Activated T-helper 1 cell treated with Interleukin-2 at 50 U/mL for 16 hours (primary cell): Measurements from ENCODE around the gene TXNIP.
"Not testable (repeated sequence)": the region's sequence is repeated elsewhere in the genome, so short reads cannot be mapped to it uniquely, and the experiment has no call there.

Experiments
- DNase-seq: peaks from one replicate; pipeline ENCODE4 v3.0.0-alpha.2; 2020; ENCODE audit warnings: low read depth

The TXNIP gene, protein sequence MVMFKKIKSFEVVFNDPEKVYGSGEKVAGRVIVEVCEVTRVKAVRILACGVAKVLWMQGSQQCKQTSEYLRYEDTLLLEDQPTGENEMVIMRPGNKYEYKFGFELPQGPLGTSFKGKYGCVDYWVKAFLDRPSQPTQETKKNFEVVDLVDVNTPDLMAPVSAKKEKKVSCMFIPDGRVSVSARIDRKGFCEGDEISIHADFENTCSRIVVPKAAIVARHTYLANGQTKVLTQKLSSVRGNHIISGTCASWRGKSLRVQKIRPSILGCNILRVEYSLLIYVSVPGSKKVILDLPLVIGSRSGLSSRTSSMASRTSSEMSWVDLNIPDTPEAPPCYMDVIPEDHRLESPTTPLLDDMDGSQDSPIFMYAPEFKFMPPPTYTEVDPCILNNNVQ

GRCh38 chr1:145996433-145997015 is at the start of gene TXNIP:
TSS of gene TXNIP (minus strand) at chr1:145996579. CDS start at chr1:145996266, 313 bp downstream.
- peak; percentile 89 for DNase-seq

- DNase-seq, result no peak
Measured at GRCh38 chr1:146039844-146040194, 43.4 kb upstream of the TXNIP start.

DNA sequence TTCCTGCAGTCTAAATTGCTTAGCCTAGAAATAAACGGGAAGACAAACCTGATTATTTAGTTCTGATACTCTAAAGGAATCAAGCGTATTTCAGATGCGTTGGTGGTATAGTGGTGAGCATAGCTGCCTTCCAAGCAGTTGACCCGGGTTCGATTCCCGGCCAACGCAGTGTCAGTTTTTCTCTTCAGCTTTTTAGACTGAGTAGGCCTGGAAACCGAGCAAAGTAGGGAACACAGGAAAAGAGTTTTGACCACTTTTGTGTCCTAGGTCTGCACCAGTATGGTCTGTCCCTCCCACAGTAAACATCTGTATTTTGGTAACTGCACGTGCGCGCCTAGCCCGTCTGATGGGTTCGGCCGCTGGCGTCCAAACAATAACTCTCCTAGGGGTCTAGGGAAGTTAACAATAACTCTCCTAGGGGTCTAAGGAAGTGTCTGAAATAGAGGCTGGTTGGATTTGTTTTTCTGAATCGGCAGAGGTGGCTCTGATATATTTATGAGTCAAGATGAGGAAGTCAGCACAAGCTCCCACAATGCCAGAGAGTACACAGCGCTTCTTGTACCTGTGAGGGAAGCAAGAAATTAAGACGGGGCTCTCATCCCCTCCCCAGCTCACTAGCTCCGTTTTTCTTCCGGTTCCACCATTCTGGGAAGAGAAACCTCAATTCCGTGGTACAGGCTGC is 40.7 kb upstream of the TXNIP start:
- peak; percentile 33 for DNase-seq

DNA sequence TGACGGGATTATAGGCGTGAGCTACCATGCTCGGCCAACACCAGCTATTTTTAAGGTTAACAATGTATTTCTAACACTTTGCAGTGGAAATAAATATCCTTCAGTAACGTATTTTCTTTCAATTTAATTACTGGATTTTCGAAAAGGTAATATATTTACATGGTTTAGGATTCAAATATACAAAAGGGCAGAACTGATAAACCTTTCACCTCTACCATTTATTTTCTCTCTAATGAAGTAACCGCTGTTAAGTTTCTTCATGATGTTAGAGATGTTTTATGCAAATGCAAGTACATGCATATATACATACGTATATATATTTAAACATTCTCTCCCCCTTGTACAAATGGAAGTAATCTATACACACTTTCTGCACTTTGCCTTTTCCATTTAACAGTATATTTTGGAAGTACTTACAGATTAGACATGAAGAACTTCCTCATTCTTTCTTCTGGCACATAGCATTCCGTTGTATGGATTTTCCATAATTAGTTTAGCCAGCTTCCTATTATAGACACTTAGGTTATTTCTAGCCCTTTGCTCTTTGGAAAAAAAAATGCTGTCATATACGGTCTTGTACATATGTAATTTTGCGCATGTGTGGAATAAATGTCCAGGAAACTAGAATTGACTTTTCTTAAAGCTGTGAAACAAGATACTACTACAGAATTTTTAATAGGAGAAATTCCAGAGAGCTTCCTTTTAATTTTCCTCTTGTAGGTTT is 40.0 kb upstream of the TXNIP start:
- no peak for DNase-seq

DNA sequence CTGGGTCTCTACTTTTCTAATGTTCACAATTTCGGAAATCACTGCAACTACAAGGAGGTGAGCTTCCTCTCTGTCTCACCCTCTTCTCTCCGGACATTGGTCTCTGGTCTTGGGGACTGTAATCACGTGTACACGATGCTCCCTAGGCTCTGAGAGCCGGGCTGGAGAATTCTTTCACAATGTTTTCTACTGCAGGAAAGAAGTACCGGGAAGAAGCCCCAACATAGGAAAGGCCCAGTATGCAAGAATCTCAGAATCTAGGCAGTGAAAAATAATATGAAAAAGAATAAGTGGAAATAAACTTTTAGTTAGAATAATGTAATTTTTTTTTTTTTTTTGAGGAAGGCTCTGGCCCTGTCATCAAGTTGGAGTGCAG is 38.7 kb upstream of the TXNIP start:
- no peak for DNase-seq

DNA sequence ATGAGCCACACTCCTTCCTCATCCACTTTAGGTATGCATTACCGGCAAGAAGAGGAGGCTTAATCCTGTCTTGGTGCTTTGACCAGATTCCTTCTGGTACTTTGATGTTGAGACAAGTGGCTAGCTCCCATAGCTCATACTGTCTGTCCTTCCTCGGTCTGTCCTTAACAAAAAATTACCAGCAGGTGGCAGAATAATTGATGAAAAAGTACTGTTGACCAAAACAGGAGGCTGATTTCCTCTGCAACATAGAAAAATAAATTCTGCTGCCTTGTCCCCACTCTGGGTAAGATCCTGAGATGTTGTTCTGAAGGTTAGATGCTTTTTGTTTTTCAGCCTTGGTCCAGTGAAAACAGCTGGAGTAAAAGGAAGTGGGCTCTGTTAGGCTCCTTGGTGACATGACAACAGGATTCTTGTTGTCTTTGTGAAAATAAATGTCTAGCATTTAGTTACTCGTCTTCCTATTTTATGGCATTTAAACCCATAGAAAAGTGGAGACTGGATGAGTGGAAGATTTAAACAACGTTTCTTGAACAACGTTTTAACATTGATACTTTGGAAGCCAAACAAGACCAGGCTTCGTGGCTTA is 36.3 kb upstream of the TXNIP start:
- DNase-seq, result no peak

DNA sequence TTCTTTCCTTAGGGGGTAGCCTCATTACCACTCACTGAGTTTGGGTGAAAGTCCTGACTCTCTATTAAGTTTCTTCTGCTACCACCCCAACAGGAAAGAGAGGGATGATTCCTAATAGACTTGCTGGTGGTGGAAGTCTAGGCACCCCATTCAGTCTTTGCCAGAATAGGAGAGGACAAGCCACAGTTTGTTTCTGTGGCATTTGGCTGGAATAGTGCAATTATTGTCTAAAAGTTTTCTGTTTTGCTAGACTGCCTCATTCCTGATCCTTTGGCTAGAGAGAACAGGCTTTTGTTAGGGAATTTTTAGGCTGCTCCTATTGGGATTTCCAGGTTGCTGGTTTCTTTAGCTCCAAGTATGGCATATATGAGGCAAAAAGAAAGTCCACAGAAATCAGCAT is 35.1 kb upstream of the TXNIP start:
- DNase-seq, result no peak

DNA sequence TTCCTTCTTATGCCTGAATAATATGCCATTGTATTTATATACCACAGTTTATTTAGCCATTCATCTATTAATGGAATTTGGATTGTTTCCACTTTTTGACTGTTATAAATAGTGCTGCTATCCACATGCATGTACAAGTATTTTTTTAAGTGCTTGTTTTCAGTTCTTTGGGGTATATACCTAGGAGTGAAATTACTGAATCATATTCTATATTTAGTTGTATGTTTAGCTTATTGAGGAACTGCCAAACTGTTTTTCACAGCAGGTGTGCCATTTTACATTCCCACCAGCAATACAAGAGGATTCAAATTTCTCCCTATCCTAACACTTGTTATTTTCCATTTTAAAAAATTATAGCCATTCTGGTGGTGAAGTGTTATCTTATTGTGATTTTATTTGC is 32.7 kb upstream of the TXNIP start:
- DNase-seq, result no peak

GRCh38 chr1:146026650-146027049 is 30.3 kb upstream of the TXNIP start:
- not testable (repeated sequence) for DNase-seq

GRCh38 chr1:146025787-146026495 is 29.6 kb upstream of the TXNIP start:
- DNase-seq, result not testable (repeated sequence)

- no peak for DNase-seq
Measured at GRCh38 chr1:146022403-146023127, 26.2 kb upstream of the TXNIP start.

DNA sequence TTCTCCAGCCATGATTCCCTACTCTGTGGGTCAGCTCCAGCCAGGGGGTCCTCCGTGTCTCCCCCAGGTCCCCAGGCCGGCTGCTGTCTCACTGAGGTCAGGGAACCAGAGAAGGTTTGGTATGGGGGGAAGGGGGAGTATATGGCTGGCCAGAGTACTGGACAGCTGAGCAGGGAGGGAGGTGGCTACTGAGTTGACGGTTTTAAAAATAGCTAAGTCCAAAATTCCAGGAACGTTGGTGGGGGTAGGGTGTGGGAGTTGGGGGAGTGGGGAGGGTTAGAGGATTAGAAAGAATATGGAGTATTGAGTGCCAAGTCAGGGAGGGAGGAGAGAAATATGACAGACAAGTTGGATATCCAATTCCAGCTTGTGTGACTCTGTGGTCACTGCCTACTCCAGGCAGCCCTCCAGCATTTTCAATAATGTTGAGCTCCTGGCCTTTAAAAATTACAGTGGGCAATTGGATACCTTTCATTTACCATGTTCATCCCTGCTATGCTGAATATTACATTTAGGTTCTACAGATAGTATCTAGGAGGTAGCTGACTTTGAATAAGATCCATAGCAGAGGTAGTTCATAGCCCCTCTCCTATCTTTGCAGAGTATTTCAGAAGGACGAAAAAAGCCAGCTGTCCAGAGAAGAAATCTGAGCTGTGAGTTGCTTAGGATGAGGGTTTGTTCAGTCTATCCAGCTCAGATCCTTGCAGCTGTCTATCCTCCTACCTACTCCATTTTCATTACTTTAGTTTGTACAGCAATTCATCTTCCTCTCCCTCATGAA is 25.4 kb upstream of the TXNIP start, which contains the start of gene HJV:
Gene HJV (minus strand): TSS at position 114 of the 781 bp plus-strand sequence. CDS start 1,504 bp downstream, outside the sequence.
- no peak for DNase-seq

DNA sequence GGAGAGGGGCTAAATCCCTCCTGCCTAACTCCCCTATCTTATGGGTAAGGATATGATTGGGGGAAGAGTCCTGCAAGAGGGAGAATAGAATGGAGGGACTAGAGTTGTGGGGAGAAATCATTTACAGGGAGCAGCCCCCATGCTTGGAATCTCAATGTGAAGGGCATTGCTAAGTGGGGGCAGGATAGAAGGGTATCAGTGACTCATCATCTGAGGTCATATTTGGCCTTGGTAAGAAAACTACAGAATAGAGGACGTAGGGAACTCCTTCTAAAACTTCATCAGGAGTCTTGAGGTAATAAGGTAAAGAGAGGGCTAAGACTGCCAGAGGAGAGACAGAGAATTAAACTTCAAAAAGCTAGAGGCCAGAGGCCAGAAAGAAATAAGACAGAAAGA is 24.7 kb upstream of the TXNIP start:
- DNase-seq, result no peak

DNA sequence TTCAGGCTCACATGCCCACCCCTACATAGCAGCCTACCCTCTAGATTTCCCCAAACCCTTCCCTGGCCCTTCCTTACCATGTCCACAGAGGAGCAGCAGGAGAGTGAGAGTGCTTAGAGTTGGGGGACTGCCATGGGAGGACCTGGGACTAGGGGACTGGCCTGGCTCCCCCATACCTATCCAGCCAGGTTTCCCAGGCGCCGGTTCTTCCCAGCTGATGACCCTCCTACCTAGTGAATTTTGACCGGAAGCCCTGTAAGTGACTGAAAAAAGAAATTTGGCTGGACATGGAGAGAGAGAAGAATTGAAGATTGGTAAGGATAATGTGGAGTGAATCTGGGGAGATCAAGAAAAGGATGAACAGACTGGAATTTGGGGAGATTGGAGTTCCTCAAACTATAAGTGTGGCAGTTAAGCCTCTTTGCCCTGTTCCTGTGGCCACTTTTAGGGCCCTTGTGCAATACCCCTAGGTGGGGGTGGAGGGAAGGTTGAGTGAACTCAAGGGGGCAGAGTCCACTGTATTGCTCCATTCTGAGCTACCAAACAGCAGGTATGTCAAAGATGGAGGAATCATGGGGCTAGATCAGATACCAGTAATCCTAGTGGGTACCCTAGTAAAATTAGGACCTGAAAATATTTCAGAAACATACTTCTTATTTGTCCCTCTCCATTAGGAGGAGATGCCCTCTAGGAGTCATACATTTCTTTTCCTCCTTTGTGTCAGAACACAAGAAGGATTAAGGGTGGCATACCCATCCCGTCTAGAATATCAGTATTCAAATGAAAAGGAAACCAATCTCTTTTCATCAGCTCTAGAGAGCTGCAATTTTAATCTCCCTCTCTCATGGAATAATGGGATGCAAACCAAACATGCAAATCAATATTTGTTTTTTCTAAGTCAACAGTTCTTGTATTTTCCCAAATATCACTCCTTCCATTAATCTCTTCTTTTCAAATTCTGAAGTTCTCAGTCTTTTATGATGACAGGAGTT is 24.0 kb upstream of the TXNIP start:
- DNase-seq, result no peak

DNA sequence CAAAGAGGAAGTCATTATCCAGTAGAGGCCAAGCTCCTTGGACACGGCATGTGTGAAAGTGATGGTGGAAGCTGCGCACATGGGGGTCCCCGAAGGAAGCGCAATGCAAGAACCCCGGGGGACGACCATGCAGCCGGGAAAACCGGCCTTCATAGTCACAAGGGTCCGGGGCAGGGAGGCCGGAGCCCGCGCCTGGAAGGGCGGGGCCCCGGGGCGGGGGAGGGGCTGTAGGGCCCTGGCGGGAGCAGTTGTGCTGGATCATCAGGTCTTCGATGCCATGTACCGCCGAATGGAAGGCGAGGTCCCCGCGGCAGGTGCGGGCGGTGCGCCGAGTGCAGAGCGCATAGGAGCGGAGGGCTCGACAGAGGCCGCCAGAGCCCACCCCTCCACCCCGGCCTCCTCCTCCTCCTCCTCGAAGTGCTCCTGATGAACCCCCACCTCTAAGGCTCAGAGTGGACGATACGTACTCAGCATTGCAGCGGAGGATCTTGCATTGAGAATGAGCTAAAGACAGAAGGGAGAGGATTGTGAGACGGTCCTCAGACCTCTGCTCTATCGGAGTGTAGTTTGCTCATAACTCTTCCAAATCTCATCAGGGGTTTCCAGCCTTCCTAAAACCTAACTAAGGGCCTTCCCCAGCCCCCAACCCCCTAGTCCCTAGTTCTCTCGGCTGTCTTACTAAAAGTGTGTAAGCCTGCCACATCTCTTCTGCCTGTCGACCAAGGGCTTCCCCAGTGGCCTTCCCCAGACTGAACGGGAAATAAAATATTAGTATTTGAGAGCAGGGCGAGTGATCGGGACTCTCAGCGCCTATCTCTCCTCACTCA is 23.1 kb upstream of the TXNIP start:
- DNase-seq, result no peak

- no peak for DNase-seq
Measured at GRCh38 chr1:146016891-146017290, 20.5 kb upstream of the TXNIP start.

DNA sequence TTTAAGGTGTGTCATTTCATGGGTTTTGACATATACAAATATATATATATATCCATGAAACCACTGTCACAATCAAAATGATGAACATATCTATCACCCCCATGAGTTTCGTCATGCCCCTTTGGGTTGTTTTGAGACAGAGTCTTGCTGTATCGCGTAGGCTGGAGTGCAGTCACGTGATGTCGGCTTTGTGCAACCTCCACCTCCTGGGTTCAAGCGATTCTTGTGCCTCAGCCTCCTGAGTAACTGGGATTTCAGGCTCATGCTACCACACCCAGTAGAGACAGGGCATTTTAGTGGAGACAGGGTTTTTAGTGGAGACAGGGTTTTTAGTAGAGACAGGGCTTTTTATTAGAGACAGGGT is 17.2 kb upstream of the TXNIP start:
- no peak for DNase-seq
